Activated T-cell treated with anti-CD3 and anti-CD28 coated beads for 4 hours (primary cell): ENCODE results near the gene MTURN.
"Not testable (repeated sequence)": the region's sequence is repeated elsewhere in the genome, so short reads cannot be mapped to it uniquely, and the experiment has no call there.

Experiments used
- DNase-seq: peaks from one replicate; pipeline ENCODE4 v3.0.0-alpha.2; 2020

Gene MTURN

GRCh38 chr7:30134611-30135300 is at the start of gene MTURN:
MTURN (plus strand) TSS chr7:30134986; CDS start chr7:30135137, 151 bp downstream.
- peak; percentile 78 for DNase-seq

- no peak for DNase-seq
Measured at GRCh38 chr7:30086529-30086928, 48.3 kb upstream of the MTURN start.

GRCh38 chr7:30087371-30087770 is 47.4 kb upstream of the MTURN start:
- no peak for DNase-seq

GRCh38 chr7:30088362-30088761 is 46.4 kb upstream of the MTURN start:
- DNase-seq, result no peak

- DNase-seq, result no peak
Measured at GRCh38 chr7:30090111-30090510, 44.7 kb upstream of the MTURN start.

- DNase-seq, result no peak
Measured at GRCh38 chr7:30091491-30091912, 43.3 kb upstream of the MTURN start.

GRCh38 chr7:30091987-30092386 is 42.8 kb upstream of the MTURN start:
- no peak for DNase-seq

- no peak for DNase-seq
Measured at GRCh38 chr7:30093420-30093952, 41.3 kb upstream of the MTURN start.

GRCh38 chr7:30098599-30098998 is 36.2 kb upstream of the MTURN start:
- not testable (repeated sequence) for DNase-seq

GRCh38 chr7:30102281-30102680 is 32.5 kb upstream of the MTURN start:
- no peak for DNase-seq

GRCh38 chr7:30104157-30104556 is 30.6 kb upstream of the MTURN start:
- DNase-seq, result no peak

- no peak for DNase-seq
Measured at GRCh38 chr7:30112103-30112713, 22.6 kb upstream of the MTURN start.

GRCh38 chr7:30113144-30113543 is 21.6 kb upstream of the MTURN start:
- DNase-seq, result no peak

- no peak for DNase-seq
Measured at GRCh38 chr7:30114536-30115238, 20.1 kb upstream of the MTURN start.

- no peak for DNase-seq
Measured at GRCh38 chr7:30115709-30116297, 19.0 kb upstream of the MTURN start.

- no peak for DNase-seq
Measured at GRCh38 chr7:30116771-30117170, 18.0 kb upstream of the MTURN start.

- DNase-seq, result no peak
Measured at GRCh38 chr7:30117896-30118295, 16.9 kb upstream of the MTURN start.

- DNase-seq, result no peak
Measured at GRCh38 chr7:30119890-30120577, 14.8 kb upstream of the MTURN start.

GRCh38 chr7:30133736-30134610 is 813 bp upstream of the MTURN start:
- no peak for DNase-seq

- DNase-seq, result peak; percentile 51
Measured at GRCh38 chr7:30135301-30136116, 723 bp downstream of the MTURN start.
